ENCODE data around the gene CD82. TPM values are rescaled to one million over a fixed set of nuclear protein-coding genes. Genes with fewer than 3 reads are reported as not detected.

The CD82 gene
- total RNA-seq, 1 experiment from 2014 or later: 8.2 TPM

- TF ChIP-seq EZH2 (IDR thresholded peaks at IDR 0.05; ENCODE audit: borderline replicate concordance, low read depth, low read length, poor library complexity, severe bottlenecking): no peak
- TF ChIP-seq, protein P1, sequence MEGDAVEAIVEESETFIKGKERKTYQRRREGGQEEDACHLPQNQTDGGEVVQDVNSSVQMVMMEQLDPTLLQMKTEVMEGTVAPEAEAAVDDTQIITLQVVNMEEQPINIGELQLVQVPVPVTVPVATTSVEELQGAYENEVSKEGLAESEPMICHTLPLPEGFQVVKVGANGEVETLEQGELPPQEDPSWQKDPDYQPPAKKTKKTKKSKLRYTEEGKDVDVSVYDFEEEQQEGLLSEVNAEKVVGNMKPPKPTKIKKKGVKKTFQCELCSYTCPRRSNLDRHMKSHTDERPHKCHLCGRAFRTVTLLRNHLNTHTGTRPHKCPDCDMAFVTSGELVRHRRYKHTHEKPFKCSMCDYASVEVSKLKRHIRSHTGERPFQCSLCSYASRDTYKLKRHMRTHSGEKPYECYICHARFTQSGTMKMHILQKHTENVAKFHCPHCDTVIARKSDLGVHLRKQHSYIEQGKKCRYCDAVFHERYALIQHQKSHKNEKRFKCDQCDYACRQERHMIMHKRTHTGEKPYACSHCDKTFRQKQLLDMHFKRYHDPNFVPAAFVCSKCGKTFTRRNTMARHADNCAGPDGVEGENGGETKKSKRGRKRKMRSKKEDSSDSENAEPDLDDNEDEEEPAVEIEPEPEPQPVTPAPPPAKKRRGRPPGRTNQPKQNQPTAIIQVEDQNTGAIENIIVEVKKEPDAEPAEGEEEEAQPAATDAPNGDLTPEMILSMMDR (conservative IDR thresholded peaks at IDR 0.05; ENCODE audit: low read depth, low read length): no peak
- no peaks in the 10 kb centered on the region for H3K36me3 ChIP-seq (ENCODE audit: insufficient read depth, low read length, poor library complexity, severe bottlenecking)
- H3K27ac ChIP-seq (ENCODE audit: low read depth, low read length, poor library complexity, severe bottlenecking): no peak overlapping the region
- H3K4me1 ChIP-seq (ENCODE audit: insufficient read depth, low read length, poor library complexity, severe bottlenecking): no peaks in the 10 kb centered on the region
- no peak for DNase-seq (ENCODE audit: low spot score)
- intact Hi-C loops (cut with micrococcal nuclease; ENCODE audit: unreplicated experiment): no loop called here
- no peaks in the 10 kb centered on the region for H3K9me3 ChIP-seq (ENCODE audit: low read depth, low read length, poor library complexity, severe bottlenecking)
- no peaks in the 10 kb centered on the region for H3K27me3 ChIP-seq (replicated peaks; ENCODE audit: insufficient read depth, low read depth, low read length, poor library complexity)
- no TSS peak for BruUV-seq (replicated peaks)
- POLR2A ChIA-PET (ENCODE audit: low non-redundant PET): no interaction called here
- CTCF ChIA-PET: interaction anchor here (0.8 kb wide), 1 partner anchor 57 kb away, joined by 4 read pairs; no protein-coding TSS in a partner anchor
- H3K4me3 ChIP-seq (ENCODE audit: low read depth, low read length, poor library complexity, severe bottlenecking): no peak overlapping the region
These were observed 48.9 kb downstream of the CD82 start for GRCh38 chr11:44614281-44614775.

DNA sequence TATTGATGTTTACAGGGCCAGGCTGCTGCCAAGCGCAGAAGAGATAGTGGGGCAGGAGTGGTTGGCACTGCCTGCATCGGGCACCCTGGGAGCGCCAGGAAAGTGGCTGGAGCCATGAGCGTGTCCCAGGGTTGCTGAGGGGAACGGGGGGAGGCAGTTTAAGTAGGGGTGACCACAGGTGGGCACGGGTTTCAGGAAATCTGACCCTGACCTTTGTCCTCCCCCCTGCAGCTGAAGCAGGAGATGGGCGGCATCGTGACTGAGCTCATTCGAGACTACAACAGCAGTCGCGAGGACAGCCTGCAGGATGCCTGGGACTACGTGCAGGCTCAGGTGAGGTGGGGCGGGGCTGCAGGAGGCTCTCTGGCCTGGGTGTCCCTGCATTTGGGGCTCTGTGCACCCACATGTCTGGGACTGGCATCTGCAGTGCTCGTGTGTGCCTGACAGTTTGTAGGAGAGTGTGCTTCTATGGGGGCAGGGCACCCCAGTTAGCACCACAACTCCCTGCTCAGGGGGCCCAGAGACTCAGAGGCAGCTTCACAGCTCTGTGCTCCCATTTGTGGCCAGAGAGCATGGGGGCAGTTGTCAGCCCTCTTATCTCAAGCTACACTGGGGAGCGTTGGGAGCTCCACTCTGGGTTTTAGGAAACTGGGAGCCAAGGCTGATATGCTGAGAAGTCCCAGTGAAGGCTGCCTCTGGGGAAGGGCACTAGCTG is 49.7 kb downstream of the CD82 start:
- Histone ChIP-seq H3K9me3 (ENCODE audit: low read depth, low read length, poor library complexity, severe bottlenecking) (no peaks in the 10 kb centered on the region), H3K27me3 (replicated peaks; ENCODE audit: insufficient read depth, low read depth, low read length, poor library complexity) (no peaks in the 10 kb centered on the region), H3K36me3 (ENCODE audit: insufficient read depth, low read length, poor library complexity, severe bottlenecking) (no peaks in the 10 kb centered on the region), H3K4me3 (ENCODE audit: low read depth, low read length, poor library complexity, severe bottlenecking) (no peak overlapping the region), H3K4me1 (ENCODE audit: insufficient read depth, low read length, poor library complexity, severe bottlenecking) (no peaks in the 10 kb centered on the region), H3K27ac (ENCODE audit: low read depth, low read length, poor library complexity, severe bottlenecking) (no peak overlapping the region)
- CTCF ChIA-PET: interaction anchor here (1.0 to 1.3 kb wide), 2 partner anchors 50 to 60 kb away, joined by 3 read pairs; partner anchors contain the start of gene CD82
- TF ChIP-seq EZH2 (IDR thresholded peaks at IDR 0.05; ENCODE audit: borderline replicate concordance, low read depth, low read length, poor library complexity, severe bottlenecking): no peak
- TF ChIP-seq, protein P1 (conservative IDR thresholded peaks at IDR 0.05; ENCODE audit: low read depth, low read length): no peak
- BruUV-seq (replicated peaks): no TSS peak
- POLR2A ChIA-PET (ENCODE audit: low non-redundant PET): no interaction called here
- intact Hi-C loops (cut with micrococcal nuclease; ENCODE audit: unreplicated experiment): loop anchor here (5.0 kb wide), 1 partner anchor 523 kb away; no protein-coding TSS in a partner anchor
- DNase-seq (ENCODE audit: low spot score): no peak

DNA sequence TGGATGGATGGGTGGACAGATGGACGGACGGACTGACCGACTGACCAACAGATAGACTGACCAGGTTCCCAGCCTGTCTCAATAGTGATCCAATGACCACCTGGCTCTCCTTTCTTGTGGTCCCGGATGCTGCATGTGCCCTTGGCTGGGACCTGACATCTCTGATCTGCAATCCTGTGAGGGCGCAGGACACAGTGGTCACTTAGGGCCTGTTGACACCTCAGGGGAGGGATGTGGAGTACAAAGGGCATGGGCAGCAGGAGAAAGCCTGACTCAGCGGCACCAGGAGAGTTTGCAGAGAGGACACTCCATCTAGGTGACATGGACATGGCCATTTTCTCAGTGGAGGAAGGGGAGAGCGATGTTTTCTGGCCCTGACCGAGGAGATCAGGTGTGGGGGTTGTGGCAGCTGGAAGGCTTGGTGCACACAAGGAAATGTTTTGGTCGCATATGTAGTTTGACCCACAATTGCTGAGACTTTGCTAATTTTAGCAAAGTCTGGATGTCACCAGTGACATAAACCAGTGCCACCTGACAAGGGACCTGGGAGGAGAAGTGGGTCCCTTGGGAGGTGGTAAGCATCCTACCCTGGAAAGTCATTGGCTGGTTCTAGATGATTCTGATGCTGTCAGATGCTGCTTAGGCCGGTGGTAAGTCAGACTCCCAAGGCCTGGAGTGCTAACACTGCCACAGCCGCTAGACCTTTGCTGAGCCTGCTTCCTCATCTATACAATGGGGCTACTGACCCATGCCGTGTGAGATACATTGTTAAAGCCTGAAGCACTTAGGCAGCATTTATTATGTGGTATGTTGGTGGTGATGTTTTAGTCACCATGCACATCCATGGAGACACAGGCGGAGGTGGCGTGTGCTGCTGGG is 50.7 kb downstream of the CD82 start:
- Histone ChIP-seq H3K27ac (ENCODE audit: low read depth, low read length, poor library complexity, severe bottlenecking) (no peak overlapping the region), H3K36me3 (ENCODE audit: insufficient read depth, low read length, poor library complexity, severe bottlenecking) (no peaks in the 10 kb centered on the region), H3K4me1 (ENCODE audit: insufficient read depth, low read length, poor library complexity, severe bottlenecking) (no peaks in the 10 kb centered on the region), H3K4me3 (ENCODE audit: low read depth, low read length, poor library complexity, severe bottlenecking) (no peak overlapping the region), H3K9me3 (ENCODE audit: low read depth, low read length, poor library complexity, severe bottlenecking) (no peaks in the 10 kb centered on the region), H3K27me3 (replicated peaks; ENCODE audit: insufficient read depth, low read depth, low read length, poor library complexity) (no peaks in the 10 kb centered on the region)
- TF ChIP-seq EZH2 (IDR thresholded peaks at IDR 0.05; ENCODE audit: borderline replicate concordance, low read depth, low read length, poor library complexity, severe bottlenecking): no peak
- TF ChIP-seq, protein P1 (conservative IDR thresholded peaks at IDR 0.05; ENCODE audit: low read depth, low read length): no peak
- intact Hi-C loops (cut with micrococcal nuclease; ENCODE audit: unreplicated experiment): loop anchor here (2.0 to 5.0 kb wide), 2 partner anchors 51 to 524 kb away; partner anchors contain the start of gene CD82
- no peak for DNase-seq (ENCODE audit: low spot score)
- BruUV-seq (replicated peaks): no TSS peak
- POLR2A ChIA-PET (ENCODE audit: low non-redundant PET): no interaction called here
- CTCF ChIA-PET: interaction anchor here (0.6 to 2.2 kb wide), 19 partner anchors 9 to 674 kb away, joined by 3 to 110 read pairs (median 4); partner anchors contain the start of genes CD82 and EXT2

Data from A673 (cell line).